PC-3 (cell line): ENCODE data around the gene ARF3.

ENCODE experiments used
- CTCF ChIP-seq: fragments of 300-600 bp; sonication (generic); conservative IDR thresholded peaks from 2 replicates; pipeline ENCODE4 v1.5.1; 2017; ENCODE audit warnings: antibody characterized with exemption, low read depth, mild to moderate bottlenecking, low read length
- EZH2phosphoT487 ChIP-seq: fragments of 300-600 bp; sonication (generic); IDR thresholded peaks from 2 replicates; pipeline ENCODE4 v1.6.1; 2018; ENCODE audit warnings: mild to moderate bottlenecking, antibody characterized with exemption, low read length, borderline replicate concordance

- TF ChIP-seq CTCF = peak; percentile 18; the same call in 1 of the 2 replicates
- no peak for TF ChIP-seq EZH2phosphoT487
Measured at GRCh38 chr12:48980953-48981756, 23.9 kb upstream of the ARF3 start.
